ENCODE data around the gene CRCP. TPM values are rescaled to one million over a fixed set of nuclear protein-coding genes. Genes with fewer than 3 reads are reported as not detected.

The CRCP gene
- total and polyA plus RNA-seq, 7 experiments from 2014 or later: 27.3 to 37.9 (median 32.1) TPM

DNA sequence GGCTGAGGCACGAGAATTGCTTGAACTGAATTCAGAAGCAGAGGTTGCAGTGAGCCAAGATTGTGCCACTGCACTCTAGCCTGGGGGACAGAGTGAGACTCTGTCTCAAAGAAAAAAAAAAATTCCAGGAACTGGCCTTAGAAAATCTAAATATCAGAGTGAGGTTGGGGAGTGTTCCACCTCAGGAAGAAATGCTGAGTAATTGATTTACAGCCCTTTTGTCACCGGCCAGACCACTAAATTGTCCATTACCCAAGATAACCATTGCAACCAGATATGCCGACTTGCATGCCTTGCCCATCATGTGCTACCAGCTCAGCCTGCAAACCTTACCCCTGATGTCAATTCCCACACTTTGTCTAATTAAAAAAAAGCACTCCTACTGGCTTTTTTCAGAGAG, 42.4 kb downstream of the CRCP start:
- peaks cover 0 to 10% (median 0%) of the 10 kb centered on the region in 3 experiments for H3K9me3 ChIP-seq (ENCODE audit: control insufficient read depth in 2 of 3, low read length in 3 of 3)
- no peak overlapping the region for H3K27ac ChIP-seq (ENCODE audit: low read depth, low read length)
- no peaks in the 10 kb centered on the region for H3K4me1 ChIP-seq (ENCODE audit: control insufficient read depth in 2 of 2, insufficient read depth in 2 of 2, low read length in 2 of 2)
- Mint-ChIP-seq H3K9me3 (peaks cover 0 to 38% (median 8%) of the 10 kb centered on the region in 11 donors), H3K4me1 (no peaks in the 10 kb centered on the region), H3K36me3 (peaks cover 7 to 47% (median 37%) of the 10 kb centered on the region in 5 donors), H3K27me3 (no peaks in the 10 kb centered on the region), H3K4me3 (no peak overlapping the region), H3K27ac (no peak overlapping the region)
- H3K36me3 ChIP-seq (ENCODE audit: control insufficient read depth in 2 of 3, insufficient read depth in 3 of 3, low read length in 3 of 3): peaks cover 7 to 41% (median 9%) of the 10 kb centered on the region in 3 experiments
- ChIA-PET POLR2A (no interaction called here), CTCF (no interaction called here)
- ATAC-seq (no peak), DNase-seq (no peak)
- intact Hi-C loops (cut with micrococcal nuclease): no loop called here
- no peak overlapping the region for H3K4me3 ChIP-seq (ENCODE audit: low read length)
- H3K27me3 ChIP-seq (ENCODE audit: control insufficient read depth in 2 of 2, insufficient read depth in 2 of 2, low read length in 2 of 2): no peaks in the 10 kb centered on the region

DNA sequence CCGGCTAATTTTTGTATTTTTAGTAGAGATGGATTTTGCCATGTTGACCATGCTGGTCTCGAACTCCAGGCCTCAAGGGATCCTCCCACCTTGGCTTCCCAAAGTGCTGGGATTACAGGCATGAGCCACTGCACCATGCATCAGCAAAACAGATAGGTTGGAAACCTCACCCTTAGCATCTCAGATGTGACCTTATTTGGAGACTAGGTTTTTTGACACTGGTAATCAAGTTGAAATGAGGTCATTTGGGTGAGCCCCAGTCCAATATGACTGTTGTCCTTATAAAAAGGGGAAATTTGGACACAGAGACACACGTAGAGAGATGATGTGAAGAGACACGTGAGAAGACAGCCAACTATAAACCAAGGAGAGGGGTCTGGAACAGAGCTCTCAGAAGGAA, 48.0 kb downstream of the CRCP start:
- Mint-ChIP-seq H3K27me3 (no peaks in the 10 kb centered on the region), H3K4me3 (no peak overlapping the region), H3K27ac (no peak overlapping the region), H3K4me1 (peaks cover 0 to 1% (median 0%) of the 10 kb centered on the region in 7 donors), H3K36me3 (peaks cover 0 to 16% (median 13%) of the 10 kb centered on the region in 5 donors), H3K9me3 (peaks cover 0 to 29% (median 8%) of the 10 kb centered on the region in 11 donors)
- no peaks in the 10 kb centered on the region for H3K4me1 ChIP-seq (ENCODE audit: control insufficient read depth in 2 of 2, insufficient read depth in 2 of 2, low read length in 2 of 2)
- ATAC-seq (no peak), DNase-seq (no peak)
- no peaks in the 10 kb centered on the region for H3K27me3 ChIP-seq (ENCODE audit: control insufficient read depth in 2 of 2, insufficient read depth in 2 of 2, low read length in 2 of 2)
- CTCF ChIA-PET: no interaction called here
- no peak overlapping the region for H3K4me3 ChIP-seq (ENCODE audit: low read length)
- intact Hi-C loops (cut with micrococcal nuclease): no loop called here
- peaks cover 0 to 9% (median 0%) of the 10 kb centered on the region in 3 experiments for H3K36me3 ChIP-seq (ENCODE audit: control insufficient read depth in 2 of 3, insufficient read depth in 3 of 3, low read length in 3 of 3)
- POLR2A ChIA-PET: no interaction called here
- peaks cover 0 to 10% (median 0%) of the 10 kb centered on the region in 3 experiments for H3K9me3 ChIP-seq (ENCODE audit: control insufficient read depth in 2 of 3, low read length in 3 of 3)
- H3K27ac ChIP-seq (ENCODE audit: low read depth, low read length): no peak overlapping the region

DNA sequence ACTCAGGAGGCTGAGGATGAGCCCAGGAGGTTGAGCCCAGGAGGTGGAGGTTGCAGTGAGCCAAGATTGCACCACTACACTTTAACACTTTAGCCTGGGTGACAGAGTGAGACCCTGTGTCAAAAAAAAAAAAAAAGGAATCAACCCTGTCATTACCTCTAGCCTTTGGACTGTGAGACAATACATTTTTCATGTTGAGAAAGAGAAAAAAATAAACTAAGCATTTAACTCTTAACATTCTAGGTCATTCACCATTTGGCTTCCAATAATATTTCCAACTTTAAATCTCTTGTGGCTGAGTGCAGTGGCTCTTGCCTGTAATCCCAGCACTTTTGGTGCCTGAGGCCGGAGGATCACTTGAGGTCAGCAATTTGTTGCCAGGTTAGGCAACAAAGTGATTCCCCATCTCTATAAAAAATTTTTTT, 48.6 kb downstream of the CRCP start:
- ATAC-seq (no peak), DNase-seq (no peak)
- Mint-ChIP-seq H3K4me1 (peaks cover 0 to 1% (median 0%) of the 10 kb centered on the region in 7 donors), H3K4me3 (no peak overlapping the region), H3K27ac (peak overlapping the region in 1 of 9 donors; percentile 20), H3K9me3 (peaks cover 0 to 25% (median 6%) of the 10 kb centered on the region in 11 donors), H3K27me3 (no peaks in the 10 kb centered on the region), H3K36me3 (peaks cover 0 to 12% (median 9%) of the 10 kb centered on the region in 5 donors)
- Histone ChIP-seq H3K4me1 (ENCODE audit: control insufficient read depth in 2 of 2, insufficient read depth in 2 of 2, low read length in 2 of 2) (no peaks in the 10 kb centered on the region), H3K9me3 (ENCODE audit: control insufficient read depth in 2 of 3, low read length in 3 of 3) (peaks cover 0 to 6% (median 0%) of the 10 kb centered on the region in 3 experiments), H3K4me3 (ENCODE audit: low read length) (no peak overlapping the region), H3K27ac (ENCODE audit: low read depth, low read length) (no peak overlapping the region), H3K27me3 (ENCODE audit: control insufficient read depth in 2 of 2, insufficient read depth in 2 of 2, low read length in 2 of 2) (no peaks in the 10 kb centered on the region), H3K36me3 (ENCODE audit: control insufficient read depth in 2 of 3, insufficient read depth in 3 of 3, low read length in 3 of 3) (peaks cover 0 to 4% (median 0%) of the 10 kb centered on the region in 3 experiments)
- intact Hi-C loops (cut with micrococcal nuclease): no loop called here
- ChIA-PET POLR2A (no interaction called here), CTCF (no interaction called here)

DNA sequence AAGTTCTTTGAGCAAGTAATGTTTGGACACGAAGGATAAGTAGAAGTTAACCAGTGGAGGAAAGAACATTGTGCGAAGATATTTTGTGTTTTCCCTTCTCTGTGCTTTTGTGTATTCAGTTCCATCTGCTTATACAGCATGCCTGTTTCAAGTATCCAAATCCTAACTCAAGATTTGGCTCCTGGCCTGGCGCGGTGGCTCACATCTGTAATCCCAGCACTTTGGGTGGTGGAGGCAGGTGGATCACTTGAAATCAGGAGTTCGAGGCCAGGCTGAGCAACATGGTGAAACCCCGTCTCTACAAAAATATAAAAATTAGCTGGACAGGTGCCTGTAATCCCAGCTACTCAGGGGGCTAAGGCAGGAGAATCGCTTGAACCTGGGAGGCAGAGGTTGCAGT, 49.7 kb downstream of the CRCP start:
- ATAC-seq (no peak), DNase-seq (no peak)
- Histone ChIP-seq H3K9me3 (ENCODE audit: control insufficient read depth in 2 of 3, low read length in 3 of 3) (no peaks in the 10 kb centered on the region), H3K36me3 (ENCODE audit: control insufficient read depth in 2 of 3, insufficient read depth in 3 of 3, low read length in 3 of 3) (no peaks in the 10 kb centered on the region), H3K27ac (ENCODE audit: low read depth, low read length) (no peak overlapping the region), H3K27me3 (ENCODE audit: control insufficient read depth in 2 of 2, insufficient read depth in 2 of 2, low read length in 2 of 2) (no peaks in the 10 kb centered on the region), H3K4me1 (ENCODE audit: control insufficient read depth in 2 of 2, insufficient read depth in 2 of 2, low read length in 2 of 2) (no peaks in the 10 kb centered on the region), H3K4me3 (ENCODE audit: low read length) (no peak overlapping the region)
- Mint-ChIP-seq H3K4me1 (peaks cover 0 to 1% (median 0%) of the 10 kb centered on the region in 7 donors), H3K27me3 (no peaks in the 10 kb centered on the region), H3K4me3 (no peak overlapping the region), H3K27ac (no peak overlapping the region), H3K36me3 (peaks cover 0 to 7% (median 3%) of the 10 kb centered on the region in 5 donors), H3K9me3 (peaks cover 0 to 13% (median 3%) of the 10 kb centered on the region in 11 donors)
- intact Hi-C loops (cut with micrococcal nuclease): no loop called here
- CTCF ChIA-PET: no interaction called here
- POLR2A ChIA-PET: no interaction called here

DNA sequence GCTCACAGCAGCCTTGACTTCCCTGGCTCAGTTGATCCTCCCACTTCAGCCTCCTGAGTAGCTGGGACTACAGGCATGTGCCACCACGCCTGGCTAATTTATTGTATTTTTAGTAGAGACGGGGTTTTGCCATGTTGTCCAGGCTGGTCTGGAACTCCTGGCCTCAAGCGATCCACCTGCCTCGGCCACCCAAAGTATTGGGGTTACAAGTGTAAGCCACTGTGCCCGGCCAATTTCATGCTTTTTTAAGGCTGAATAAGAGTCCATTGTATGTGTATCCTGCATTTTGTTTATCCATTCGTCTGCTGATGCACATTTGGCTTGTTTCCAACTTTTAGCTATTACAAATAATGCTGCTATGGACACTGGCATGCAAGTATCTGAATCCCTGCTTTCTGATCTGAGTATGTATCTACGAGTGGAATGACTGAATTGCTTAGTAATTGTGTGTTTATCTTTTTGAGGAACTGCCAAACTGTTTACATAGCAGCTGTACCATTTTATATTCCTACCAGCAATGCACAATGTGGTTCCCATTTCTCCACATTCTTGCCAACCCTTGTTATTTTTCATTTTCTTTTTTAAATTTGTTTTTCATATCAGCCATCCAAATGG, 53.2 kb downstream of the CRCP start:
- CTCF ChIA-PET: no interaction called here

DNA sequence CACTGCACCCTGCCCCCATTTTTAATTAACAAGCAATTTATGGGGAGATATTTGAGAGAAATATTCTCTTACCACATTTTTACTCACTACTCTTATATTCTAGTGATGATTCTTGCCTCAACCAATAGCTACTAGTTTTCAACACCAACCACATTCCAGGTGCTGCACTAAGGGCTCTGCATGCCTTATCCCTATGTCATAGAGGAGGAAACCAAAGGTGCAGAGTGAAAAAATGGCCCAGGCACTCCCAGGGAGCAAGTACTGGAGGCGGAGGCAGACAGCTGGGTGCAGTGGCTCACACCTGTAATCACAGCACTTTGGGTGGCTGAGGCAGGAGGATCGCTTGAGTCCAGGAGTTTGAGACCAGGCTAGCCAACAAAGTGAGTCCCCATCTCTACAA, 55.0 kb downstream of the CRCP start:
- ATAC-seq (no peak), DNase-seq (no peak)
- Mint-ChIP-seq H3K4me3 (no peak overlapping the region), H3K9me3 (peaks cover 0 to 1% (median 0%) of the 10 kb centered on the region in 11 donors), H3K27me3 (peaks cover 0 to under 1% (median 0%) of the 10 kb centered on the region in 5 donors), H3K4me1 (no peaks in the 10 kb centered on the region), H3K36me3 (peaks cover 0 to 3% (median 0%) of the 10 kb centered on the region in 5 donors), H3K27ac (no peak overlapping the region)
- POLR2A ChIA-PET: no interaction called here
- Histone ChIP-seq H3K36me3 (ENCODE audit: control insufficient read depth in 2 of 3, insufficient read depth in 3 of 3, low read length in 3 of 3) (no peaks in the 10 kb centered on the region), H3K27me3 (ENCODE audit: control insufficient read depth in 2 of 2, insufficient read depth in 2 of 2, low read length in 2 of 2) (no peaks in the 10 kb centered on the region), H3K27ac (ENCODE audit: low read depth, low read length) (no peak overlapping the region), H3K4me1 (ENCODE audit: control insufficient read depth in 2 of 2, insufficient read depth in 2 of 2, low read length in 2 of 2) (no peaks in the 10 kb centered on the region), H3K9me3 (ENCODE audit: control insufficient read depth in 2 of 3, low read length in 3 of 3) (no peaks in the 10 kb centered on the region), H3K4me3 (ENCODE audit: low read length) (no peak overlapping the region)
- intact Hi-C loops (cut with micrococcal nuclease): no loop called here
- CTCF ChIA-PET: no interaction called here

More for the DNA sequence above, 53.2 kb downstream of the CRCP start:
- intact Hi-C loops (cut with micrococcal nuclease): no loop called here
- Histone ChIP-seq H3K27ac (ENCODE audit: low read depth, low read length) (no peak overlapping the region), H3K4me1 (ENCODE audit: control insufficient read depth in 2 of 2, insufficient read depth in 2 of 2, low read length in 2 of 2) (no peaks in the 10 kb centered on the region), H3K27me3 (ENCODE audit: control insufficient read depth in 2 of 2, insufficient read depth in 2 of 2, low read length in 2 of 2) (no peaks in the 10 kb centered on the region), H3K9me3 (ENCODE audit: control insufficient read depth in 2 of 3, low read length in 3 of 3) (no peaks in the 10 kb centered on the region), H3K4me3 (ENCODE audit: low read length) (no peak overlapping the region), H3K36me3 (ENCODE audit: control insufficient read depth in 2 of 3, insufficient read depth in 3 of 3, low read length in 3 of 3) (no peaks in the 10 kb centered on the region)
- POLR2A ChIA-PET: interaction anchor here (0.6 kb wide), 1 partner anchor 13 kb away, joined by 3 read pairs; no protein-coding TSS in a partner anchor
- Mint-ChIP-seq H3K27me3 (no peaks in the 10 kb centered on the region), H3K4me3 (no peak overlapping the region), H3K36me3 (peaks cover 0 to 3% (median 0%) of the 10 kb centered on the region in 5 donors), H3K27ac (no peak overlapping the region), H3K9me3 (peaks cover 0 to 1% (median 0%) of the 10 kb centered on the region in 11 donors), H3K4me1 (peaks cover 0 to 1% (median 0%) of the 10 kb centered on the region in 7 donors)
- ATAC-seq (no peak), DNase-seq (no peak)

Measured in naive thymus-derived CD4-positive, alpha-beta T cell (primary cell).